A673 (cell line): ENCODE data around the gene ST8SIA1.

Experiments used
- CTCF ChIP-seq: fragments of 300-800, 200-600 bp; sonication (generic); conservative IDR thresholded peaks from 2 replicates; pipeline ENCODE4 v1.5.1; 2017; ENCODE audit warnings: low read depth, mild to moderate bottlenecking, antibody characterized with exemption, low read length, moderate library complexity, mixed read lengths
- EZH2 ChIP-seq: fragments of 200-600 bp; sonication (generic); IDR thresholded peaks from 2 replicates; pipeline ENCODE4 v1.6.1; 2017; ENCODE audit warnings: borderline replicate concordance, low read depth, mild to moderate bottlenecking, mixed read lengths, antibody characterized with exemption, low read length; ENCODE audit not compliant: poor library complexity, severe bottlenecking

GRCh38 chr12:22312336-22312735 is 22.2 kb downstream of the ST8SIA1 start:
- no peak for TF ChIP-seq EZH2
- TF ChIP-seq CTCF = no peak
